Measurements from ENCODE around the gene CCDC30. TPM values are rescaled to one million over a fixed set of nuclear protein-coding genes. Genes with fewer than 3 reads are reported as not detected.

The CCDC30 gene
- total and polyA plus RNA-seq, 7 donors, result 0.69 to 3.9 (median 3.3) TPM

DNA sequence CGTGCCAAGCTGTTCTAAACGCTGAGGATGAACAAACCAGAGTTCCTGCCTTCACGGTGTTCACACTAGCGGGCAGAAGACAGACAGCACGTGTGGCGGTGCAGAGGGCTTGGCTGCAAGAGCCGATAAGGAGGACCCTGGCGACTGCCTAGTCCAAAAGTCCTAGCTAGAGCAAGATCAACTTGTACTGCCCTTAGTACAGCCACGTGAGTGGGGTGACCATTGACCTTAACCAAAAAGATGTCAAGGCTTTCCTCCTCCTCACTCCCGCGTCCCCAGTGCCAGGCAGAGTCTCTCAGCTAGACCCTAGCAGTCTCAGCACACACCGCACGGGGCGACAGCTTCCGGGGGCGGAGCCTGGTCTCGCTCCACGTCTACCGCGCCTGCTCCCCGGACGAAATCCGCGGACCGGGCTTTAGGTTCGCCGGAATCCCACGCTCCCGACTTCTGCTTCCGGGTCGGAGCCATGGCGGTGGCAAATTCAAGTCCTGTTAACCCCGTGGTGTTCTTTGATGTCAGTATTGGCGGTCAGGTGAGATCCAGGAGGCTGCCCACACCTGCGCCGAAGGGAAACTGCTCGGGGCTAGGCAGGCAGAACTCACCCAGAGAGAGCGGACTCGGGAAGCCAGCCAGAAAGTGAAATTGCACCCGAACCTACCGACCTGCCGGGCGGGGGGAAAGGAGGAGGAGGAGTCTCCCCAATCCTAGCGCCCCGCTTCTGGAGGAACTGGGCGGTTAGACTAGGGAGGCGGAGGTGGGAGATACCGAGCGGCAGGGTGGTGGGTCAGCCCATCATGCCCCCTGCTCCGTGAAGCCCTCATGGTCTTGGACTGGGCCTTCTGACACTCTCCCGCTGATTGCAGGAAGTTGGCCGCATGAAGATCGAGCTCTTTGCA, 195.1 kb downstream of the CCDC30 start, which contains the start of gene PPIH:
Gene PPIH (plus strand): TSS at position 443 of the 896 bp plus-strand sequence. CDS start 24 bp downstream, at position 467.
- 0% methylated on average over 53 of the region's 53 CpGs for WGBS, 2 donors
- peaks cover 0 to 37% (median 0%) of the 10 kb centered on the region in 4 donors for H3K36me3 ChIP-seq
- intact Hi-C loops (cut with DNase I), result loop anchor here (2.0 to 10.0 kb wide), 3 partner anchors 25 to 323 kb away; partner anchors contain the start of genes C1orf50, FOXJ3, P3H1 and YBX1

DNA sequence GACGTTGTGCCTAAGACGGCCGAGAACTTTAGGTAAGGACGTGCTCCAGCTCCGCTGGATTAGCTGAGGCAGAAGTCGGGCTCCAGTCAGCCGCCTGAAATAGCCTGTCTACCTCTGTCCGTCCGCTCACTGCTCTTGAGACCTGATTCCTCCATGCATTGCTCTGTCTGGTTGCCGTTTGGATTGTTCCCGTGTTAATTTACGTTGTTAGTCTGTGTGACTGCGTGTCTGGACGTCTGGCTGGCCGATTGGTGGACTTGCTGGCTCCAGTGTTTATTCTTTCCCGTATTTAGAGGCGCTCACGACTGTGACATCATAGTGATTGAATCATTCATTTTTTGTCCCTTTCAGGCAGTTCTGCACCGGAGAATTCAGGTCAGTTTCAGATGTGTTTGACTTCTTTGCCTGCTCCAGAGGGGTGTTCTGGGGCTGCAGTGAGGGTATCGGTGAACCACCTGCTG, 195.8 kb downstream of the CCDC30 start:
- TF ChIP-seq POLR2A (IDR thresholded peaks at IDR 0.05) (no peak), POLR2AphosphoS5 (IDR thresholded peaks at IDR 0.05) (no peak), EP300 (IDR thresholded peaks at IDR 0.05) (no peak)
- TF ChIP-seq, protein P1, sequence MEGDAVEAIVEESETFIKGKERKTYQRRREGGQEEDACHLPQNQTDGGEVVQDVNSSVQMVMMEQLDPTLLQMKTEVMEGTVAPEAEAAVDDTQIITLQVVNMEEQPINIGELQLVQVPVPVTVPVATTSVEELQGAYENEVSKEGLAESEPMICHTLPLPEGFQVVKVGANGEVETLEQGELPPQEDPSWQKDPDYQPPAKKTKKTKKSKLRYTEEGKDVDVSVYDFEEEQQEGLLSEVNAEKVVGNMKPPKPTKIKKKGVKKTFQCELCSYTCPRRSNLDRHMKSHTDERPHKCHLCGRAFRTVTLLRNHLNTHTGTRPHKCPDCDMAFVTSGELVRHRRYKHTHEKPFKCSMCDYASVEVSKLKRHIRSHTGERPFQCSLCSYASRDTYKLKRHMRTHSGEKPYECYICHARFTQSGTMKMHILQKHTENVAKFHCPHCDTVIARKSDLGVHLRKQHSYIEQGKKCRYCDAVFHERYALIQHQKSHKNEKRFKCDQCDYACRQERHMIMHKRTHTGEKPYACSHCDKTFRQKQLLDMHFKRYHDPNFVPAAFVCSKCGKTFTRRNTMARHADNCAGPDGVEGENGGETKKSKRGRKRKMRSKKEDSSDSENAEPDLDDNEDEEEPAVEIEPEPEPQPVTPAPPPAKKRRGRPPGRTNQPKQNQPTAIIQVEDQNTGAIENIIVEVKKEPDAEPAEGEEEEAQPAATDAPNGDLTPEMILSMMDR (IDR thresholded peaks at IDR 0.05), result no peak
- intact Hi-C loops (cut with DNase I), result loop anchor here (2.0 to 10.0 kb wide), 3 partner anchors 24 to 324 kb away; partner anchors contain the start of genes C1orf50, FOXJ3, P3H1 and YBX1
- Histone ChIP-seq H3K27ac (peak overlapping the region in 3 of 4 donors; percentile 69 to 84 (median 84)), H3K36me3 (peaks cover 0 to 40% (median 0%) of the 10 kb centered on the region in 4 donors), H3K27me3 (no peaks in the 10 kb centered on the region), H3K9me3 (no peaks in the 10 kb centered on the region), H3K4me1 (peaks cover 0 to 20% (median 16%) of the 10 kb centered on the region in 4 donors), H3K4me3 (peak overlapping the region; percentile 63 to 91 (median 74))
- DNase-seq, result no peak
- 3 to 8% methylated on average over 20 of the region's 20 CpGs for WGBS, 2 donors

More for the DNA sequence above, 195.1 kb downstream of the CCDC30 start, which contains the start of gene PPIH:
- TF ChIP-seq POLR2A (IDR thresholded peaks at IDR 0.05) (peak in 1 of 2 donors; percentile 46), EP300 (IDR thresholded peaks at IDR 0.05) (peak in 1 of 4 donors; percentile 48), POLR2AphosphoS5 (IDR thresholded peaks at IDR 0.05) (peak; percentile 34 to 79 (median 70))
- TF ChIP-seq, protein P1 (IDR thresholded peaks at IDR 0.05), result peak; percentile 9 to 55 (median 36)
- peak; percentile 96 for DNase-seq
- Histone ChIP-seq H3K4me1 (peaks cover 0 to 20% (median 16%) of the 10 kb centered on the region in 4 donors), H3K9me3 (no peaks in the 10 kb centered on the region), H3K27me3 (no peaks in the 10 kb centered on the region), H3K27ac (peak within 1 kb of the TSS; percentile 69 to 84 (median 82)), H3K4me3 (peak within 1 kb of the TSS; percentile 63 to 91 (median 74))

- TF ChIP-seq POLR2A (IDR thresholded peaks at IDR 0.05), result no peak
- no peak for TF ChIP-seq EP300 (IDR thresholded peaks at IDR 0.05)
- TF ChIP-seq, protein P1 (IDR thresholded peaks at IDR 0.05), result no peak
- TF ChIP-seq POLR2AphosphoS5 (IDR thresholded peaks at IDR 0.05), result no peak
- H3K4me3 ChIP-seq, result no peak overlapping the region
- no peak overlapping the region for H3K27ac ChIP-seq
- DNase-seq, result no peak
- no peaks in the 10 kb centered on the region for H3K9me3 ChIP-seq
- WGBS, 2 donors, result 76 to 83% methylated on average over 3 of the region's 3 CpGs
- peaks cover 4 to 59% (median 14%) of the 10 kb centered on the region in 4 donors for H3K36me3 ChIP-seq
- intact Hi-C loops (cut with DNase I), result no loop called here
- H3K4me1 ChIP-seq, result peaks cover 0 to 20% (median 16%) of the 10 kb centered on the region in 4 donors
- no peaks in the 10 kb centered on the region for H3K27me3 ChIP-seq
These were observed 197.9 kb downstream of the CCDC30 start for GRCh38 chr1:42660907-42661500.

DNA sequence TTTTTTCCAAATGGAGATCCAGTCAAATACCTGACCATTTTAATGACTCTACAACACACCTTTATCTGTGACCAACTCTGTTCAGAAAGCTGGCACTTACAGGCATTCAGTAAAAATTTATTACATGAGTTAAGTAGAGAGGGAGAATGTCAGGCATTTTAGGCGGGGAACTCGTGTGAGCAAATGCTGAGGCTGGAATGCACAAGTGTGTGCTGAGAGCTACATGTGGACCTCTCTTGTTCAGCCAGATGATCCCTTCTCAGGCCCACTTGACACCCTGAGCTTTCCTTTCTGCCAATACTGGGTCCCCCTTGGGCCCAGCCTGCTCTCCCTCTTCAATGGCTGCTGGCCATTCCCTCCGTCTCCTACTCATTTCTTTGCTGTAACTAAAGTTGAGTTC, 206.8 kb downstream of the CCDC30 start:
- WGBS, 2 donors, result 93 to 98% methylated on average over 3 of the region's 3 CpGs
- no peak for DNase-seq
- TF ChIP-seq POLR2AphosphoS5 (IDR thresholded peaks at IDR 0.05) (no peak), EP300 (IDR thresholded peaks at IDR 0.05) (no peak), POLR2A (IDR thresholded peaks at IDR 0.05) (no peak)
- TF ChIP-seq, protein P1 (IDR thresholded peaks at IDR 0.05), result no peak
- H3K4me3 ChIP-seq, result no peak overlapping the region
- H3K27ac ChIP-seq, result no peak overlapping the region
- H3K9me3 ChIP-seq, result no peaks in the 10 kb centered on the region
- intact Hi-C loops (cut with DNase I), result no loop called here
- H3K27me3 ChIP-seq, result no peaks in the 10 kb centered on the region
- H3K36me3 ChIP-seq, result peaks cover 10 to 62% (median 28%) of the 10 kb centered on the region in 4 donors
- no peaks in the 10 kb centered on the region for H3K4me1 ChIP-seq

Measured in sigmoid colon (tissue), 7 donors.